Caco-2 (cell line): ENCODE data around the gene PIP4K2A. TPM values are rescaled to one million over a fixed set of nuclear protein-coding genes. Genes with fewer than 3 reads are reported as not detected.

Experiments used
- BruUV-seq: library from RNA; stranded (reverse); fragments of 400-500 nt; replicated peaks from 2 replicates; lab custom pipeline; 2021; lab: Mats Ljungman, UMichigan
- CTCF ChIA-PET: fragments of 300-600 bp; sonication (Branson Sonifier 250); formaldehyde crosslinking; loops from one replicate; lab custom pipeline; 2022; ENCODE audit warnings: antibody characterized with exemption; lab: Charles Lee
- POLR2A ChIA-PET: fragments of 300-600 bp; sonication (Branson Sonifier 250); formaldehyde crosslinking; loops from one replicate; lab custom pipeline; 2022; ENCODE audit warnings: antibody characterized with exemption; lab: Charles Lee
- DNase-seq, 2 experiments: peaks; one replicate each; pipeline versions ENCODE4 v3.0.0 to v3.0.0-alpha.2; 2020 to 2022
- H3K27me3 ChIP-seq: replicated peaks from 2 replicates; pipeline ENCODE4 v1.6.0; 2011; ENCODE audit warnings: low read length; ENCODE audit not compliant: control insufficient read depth, insufficient read depth
- H3K36me3 ChIP-seq: 2 replicates; pipeline ENCODE4 v1.5.1; 2011; ENCODE audit warnings: low read length; ENCODE audit not compliant: control insufficient read depth, insufficient read depth
- H3K4me1 ChIP-seq: fragments of 250-450 bp; sonication (Bioruptor Pico); 2 replicates; pipeline ENCODE4 v1.5.1; 2020; ENCODE audit warnings: mild to moderate bottlenecking
- H3K4me3 ChIP-seq: 2 replicates; pipeline ENCODE4 v1.5.1; 2011; ENCODE audit warnings: low read depth, mild to moderate bottlenecking, control low read depth, low read length
- H3K9me3 ChIP-seq: fragments of 250-450 bp; sonication (Bioruptor Pico); 2 replicates; pipeline ENCODE4 v1.5.1; 2020; ENCODE audit warnings: mild to moderate bottlenecking, moderate library complexity
- H3K27ac Mint-ChIP-seq: one replicate; pipeline ENCODE4 v1.8.0; 2022; ENCODE audit warnings: mixed read lengths; ENCODE audit not compliant: unreplicated experiment
- H3K27me3 Mint-ChIP-seq: one replicate; pipeline ENCODE4 v1.8.0; 2022; ENCODE audit warnings: mixed read lengths; ENCODE audit not compliant: insufficient read depth, unreplicated experiment
- H3K36me3 Mint-ChIP-seq: one replicate; pipeline ENCODE4 v1.8.0; 2022; ENCODE audit warnings: mild to moderate bottlenecking, mixed read lengths; ENCODE audit not compliant: insufficient read depth, unreplicated experiment
- H3K4me1 Mint-ChIP-seq: one replicate; pipeline ENCODE4 v1.8.0; 2022; ENCODE audit warnings: low read depth, mixed read lengths; ENCODE audit not compliant: unreplicated experiment
- H3K4me3 Mint-ChIP-seq: one replicate; pipeline ENCODE4 v1.8.0; 2022; ENCODE audit warnings: mild to moderate bottlenecking, moderate library complexity, mixed read lengths; ENCODE audit not compliant: unreplicated experiment
- H3K9me3 Mint-ChIP-seq: one replicate; pipeline ENCODE4 v1.8.0; 2022; ENCODE audit warnings: mixed read lengths; ENCODE audit not compliant: unreplicated experiment
- intact Hi-C: fragments of 100-400 bp; cut with micrococcal nuclease; formaldehyde crosslinking; loops from one replicate; pipeline ENCODE4 v1.10.0; 2022; ENCODE audit not compliant: unreplicated experiment
- total RNA-seq: library from RNA; stranded (reverse); gene quantifications from 2 replicates; pipeline ENCODE4 v1.2.3, GENCODE V29; 2022
- TF ChIP-seq, protein P1 (sequence below), 2 experiments: fragments of 200-600 bp in 1 of 2; IDR thresholded peaks; 1 replicate in 1 of 2; 2 replicates in 1 of 2; pipeline versions ENCODE4 v1.5.1 to v1.8.0; 2011 to 2022; ENCODE audit warnings: antibody characterized with exemption in 1 of 2, control low read depth in 1 of 2, inconsistent platforms in 1 of 2, low read depth in 1 of 2, low read length in 1 of 2, mild to moderate bottlenecking in 1 of 2, moderate library complexity in 1 of 2; ENCODE audit not compliant: insufficient read depth in 1 of 2, severe bottlenecking in 1 of 2, unreplicated experiment in 1 of 2

The PIP4K2A gene
- total RNA-seq, 1 experiment from 2014 or later = 26.9 TPM

DNA sequence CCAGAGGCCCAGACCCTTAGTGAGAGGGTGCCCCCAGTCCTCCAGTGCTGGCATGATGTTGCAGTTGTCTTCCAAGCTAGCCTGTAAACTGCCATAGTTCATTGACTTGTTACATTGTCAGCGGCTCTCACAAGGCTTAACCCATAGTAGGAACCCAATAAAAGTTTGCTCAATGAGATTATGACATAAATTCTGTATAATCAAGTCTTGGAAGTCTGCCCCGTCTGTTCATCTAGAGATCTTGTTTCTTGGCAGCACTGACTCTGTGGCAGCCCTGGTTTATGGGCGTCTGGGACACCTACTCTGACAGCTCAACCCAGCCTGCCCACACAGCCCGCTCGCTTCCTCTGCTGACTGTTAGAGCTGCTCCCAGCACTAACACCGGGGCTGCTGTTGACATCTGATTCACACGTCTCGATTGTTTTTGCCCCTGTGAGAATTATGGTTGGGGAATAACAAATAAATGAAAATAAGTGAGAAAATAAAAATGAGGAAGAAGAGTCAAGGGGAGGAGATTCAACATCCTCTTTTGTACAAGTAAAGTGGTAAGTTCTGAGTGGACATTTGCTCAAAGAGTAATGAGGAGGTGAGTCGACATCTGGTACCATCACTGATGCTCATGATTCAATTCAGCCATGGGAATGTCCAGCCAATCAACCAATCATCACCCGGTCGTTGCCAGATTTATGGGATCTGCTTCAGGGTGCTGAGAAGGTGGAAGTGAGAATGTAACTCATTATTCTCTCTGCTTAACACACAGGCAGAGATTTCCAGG lies 208.3 kb downstream of the PIP4K2A start:
- intact Hi-C loops = no loop called here
- POLR2A ChIA-PET = no interaction called here
- no peak overlapping the region for H3K27ac Mint-ChIP-seq

GRCh38 chr10:22504766-22505165 lies 209.6 kb downstream of the PIP4K2A start:
- Mint-ChIP-seq H3K27ac (no peak overlapping the region), H3K27me3 (peaks cover 2% of the 10 kb centered on the region), H3K9me3 (peaks cover 7% of the 10 kb centered on the region), H3K4me1 (no peaks in the 10 kb centered on the region), H3K36me3 (no peaks in the 10 kb centered on the region), H3K4me3 (no peak overlapping the region)
- intact Hi-C loops = no loop called here
- H3K4me3 ChIP-seq = no peak overlapping the region
- H3K27me3 ChIP-seq = no peaks in the 10 kb centered on the region
- no peak for DNase-seq
- H3K36me3 ChIP-seq = no peaks in the 10 kb centered on the region
- ChIA-PET POLR2A (no interaction called here), CTCF (no interaction called here)
- BruUV-seq = no TSS peak
- H3K9me3 ChIP-seq = 0 out of 2 replicates have a peak, but pooled peaks cover 4% of the 10 kb centered on the region
- TF ChIP-seq, protein P1, sequence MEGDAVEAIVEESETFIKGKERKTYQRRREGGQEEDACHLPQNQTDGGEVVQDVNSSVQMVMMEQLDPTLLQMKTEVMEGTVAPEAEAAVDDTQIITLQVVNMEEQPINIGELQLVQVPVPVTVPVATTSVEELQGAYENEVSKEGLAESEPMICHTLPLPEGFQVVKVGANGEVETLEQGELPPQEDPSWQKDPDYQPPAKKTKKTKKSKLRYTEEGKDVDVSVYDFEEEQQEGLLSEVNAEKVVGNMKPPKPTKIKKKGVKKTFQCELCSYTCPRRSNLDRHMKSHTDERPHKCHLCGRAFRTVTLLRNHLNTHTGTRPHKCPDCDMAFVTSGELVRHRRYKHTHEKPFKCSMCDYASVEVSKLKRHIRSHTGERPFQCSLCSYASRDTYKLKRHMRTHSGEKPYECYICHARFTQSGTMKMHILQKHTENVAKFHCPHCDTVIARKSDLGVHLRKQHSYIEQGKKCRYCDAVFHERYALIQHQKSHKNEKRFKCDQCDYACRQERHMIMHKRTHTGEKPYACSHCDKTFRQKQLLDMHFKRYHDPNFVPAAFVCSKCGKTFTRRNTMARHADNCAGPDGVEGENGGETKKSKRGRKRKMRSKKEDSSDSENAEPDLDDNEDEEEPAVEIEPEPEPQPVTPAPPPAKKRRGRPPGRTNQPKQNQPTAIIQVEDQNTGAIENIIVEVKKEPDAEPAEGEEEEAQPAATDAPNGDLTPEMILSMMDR (IDR thresholded peaks at IDR 0.05; ENCODE audit: insufficient read depth in 1 of 2, low read depth in 1 of 2, low read length in 1 of 2, severe bottlenecking in 1 of 2, unreplicated experiment in 1 of 2) = no peak
- H3K4me1 ChIP-seq = no peaks in the 10 kb centered on the region; the same call in 1 of the 2 replicates

More for the DNA sequence above, 208.3 kb downstream of the PIP4K2A start:
- DNase-seq = no peak
- TF ChIP-seq, protein P1 (IDR thresholded peaks at IDR 0.05; ENCODE audit: insufficient read depth in 1 of 2, low read depth in 1 of 2, low read length in 1 of 2, severe bottlenecking in 1 of 2, unreplicated experiment in 1 of 2) = no peak
- Histone ChIP-seq H3K4me3 (no peak overlapping the region), H3K27me3 (no peaks in the 10 kb centered on the region), H3K4me1 (no peaks in the 10 kb centered on the region; the same call in 1 of the 2 replicates), H3K9me3 (0 out of 2 replicates have a peak, but pooled peaks cover 4% of the 10 kb centered on the region), H3K36me3 (no peaks in the 10 kb centered on the region)
- CTCF ChIA-PET = no interaction called here
- peaks cover 20% of the 10 kb centered on the region for H3K9me3 Mint-ChIP-seq
- no peaks in the 10 kb centered on the region for H3K4me1 Mint-ChIP-seq
- H3K4me3 Mint-ChIP-seq = no peak overlapping the region
- no peaks in the 10 kb centered on the region for H3K36me3 Mint-ChIP-seq
- peaks cover 2% of the 10 kb centered on the region for H3K27me3 Mint-ChIP-seq
- BruUV-seq = no TSS peak

DNA sequence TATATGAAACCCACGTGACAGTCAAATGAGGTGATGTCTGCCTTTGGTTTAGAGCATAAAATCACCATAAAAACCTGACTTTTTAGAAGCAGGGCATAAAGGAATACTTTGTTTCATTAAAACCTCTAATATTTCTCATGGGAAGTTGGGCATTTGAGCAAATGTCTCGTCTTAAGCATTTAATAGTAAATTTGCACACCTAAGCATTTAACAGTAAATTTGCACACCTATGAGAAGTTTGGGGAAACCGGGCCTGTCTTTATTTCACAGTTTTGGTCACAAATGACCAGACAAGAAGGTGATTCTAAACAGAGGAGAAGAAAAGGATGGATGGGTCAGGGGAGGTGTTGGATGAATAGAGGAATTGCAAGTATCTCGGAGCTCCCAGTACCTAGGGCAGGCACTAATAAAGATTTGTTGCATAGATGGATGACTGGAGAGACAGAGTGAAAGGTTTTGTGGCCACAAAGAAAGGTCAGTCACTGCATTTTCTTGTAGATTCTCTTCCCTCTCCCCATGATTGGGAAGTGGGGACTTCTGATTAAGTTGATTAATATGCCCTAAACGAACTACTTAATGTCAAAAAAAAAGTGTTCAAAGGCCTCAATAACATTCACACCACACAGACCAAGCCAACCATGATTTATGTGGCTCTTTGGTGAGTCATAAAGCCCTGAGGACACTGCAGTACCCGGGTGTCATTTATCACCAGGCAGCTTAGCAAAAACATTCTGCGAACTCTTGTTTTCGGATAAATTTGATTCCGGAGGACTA lies 210.9 kb downstream of the PIP4K2A start:
- Histone ChIP-seq H3K9me3 (no peaks in the 10 kb centered on the region), H3K4me1 (no peaks in the 10 kb centered on the region; the same call in 1 of the 2 replicates), H3K27me3 (no peaks in the 10 kb centered on the region), H3K36me3 (no peaks in the 10 kb centered on the region), H3K4me3 (no peak overlapping the region)
- CTCF ChIA-PET = no interaction called here
- Mint-ChIP-seq H3K27me3 (peaks cover 2% of the 10 kb centered on the region), H3K9me3 (no peaks in the 10 kb centered on the region), H3K36me3 (no peaks in the 10 kb centered on the region), H3K27ac (no peak overlapping the region), H3K4me1 (no peaks in the 10 kb centered on the region), H3K4me3 (no peak overlapping the region)
- no peak for DNase-seq
- BruUV-seq = no TSS peak
- POLR2A ChIA-PET = no interaction called here
- TF ChIP-seq, protein P1 (IDR thresholded peaks at IDR 0.05; ENCODE audit: insufficient read depth in 1 of 2, low read depth in 1 of 2, low read length in 1 of 2, severe bottlenecking in 1 of 2, unreplicated experiment in 1 of 2) = no peak
- intact Hi-C loops = no loop called here
